ENCODE measurements around the gene IGLL1. TPM values are rescaled to one million over a fixed set of nuclear protein-coding genes. Genes with fewer than 3 reads are reported as not detected.

Gene IGLL1
- polyA plus RNA-seq, 1 donor from 2014 or later, result not detected

GRCh38 chr22:23556026-23556620, 24.0 kb downstream of the IGLL1 start:
- H3K79me2 ChIP-seq (replicated peaks; ENCODE audit: insufficient read depth, low read length), result no peaks in the 10 kb centered on the region
- H3K9me2 ChIP-seq (ENCODE audit: insufficient read depth, low read length), result no peaks in the 10 kb centered on the region
- H3K27me3 ChIP-seq (ENCODE audit: insufficient read depth, low read depth, low read length), result no peaks in the 10 kb centered on the region
- H3F3A ChIP-seq (ENCODE audit: insufficient read depth, low read length, poor library complexity, severe bottlenecking), result no peaks in the 10 kb centered on the region
- no peak overlapping the region for H3K9ac ChIP-seq (ENCODE audit: low read length)
- H3K27ac ChIP-seq (ENCODE audit: low read length), result no peak overlapping the region
- no peaks in the 10 kb centered on the region for H3K36me3 ChIP-seq (ENCODE audit: insufficient read depth, low read length)
- no peak overlapping the region for H3K4me3 ChIP-seq (ENCODE audit: low read length)
- H2AFZ ChIP-seq (ENCODE audit: low read depth, low read length), result no peak overlapping the region
- no peaks in the 10 kb centered on the region for H4K20me1 ChIP-seq (ENCODE audit: insufficient read depth)
- no peaks in the 10 kb centered on the region for H3K9me3 ChIP-seq (ENCODE audit: low read length)
- H3K4me2 ChIP-seq (ENCODE audit: low read length), result no peak overlapping the region
- TF ChIP-seq TAF1 (IDR thresholded peaks at IDR 0.05; ENCODE audit: low read depth), result no peak
- TF ChIP-seq RAD21 (conservative IDR thresholded peaks at IDR 0.05), result no peak
- TF ChIP-seq MXI1 (conservative IDR thresholded peaks at IDR 0.05; ENCODE audit: poor library complexity, severe bottlenecking), result no peak
- no peak for TF ChIP-seq CTCF (IDR thresholded peaks at IDR 0.05; ENCODE audit: poor library complexity, severe bottlenecking)
- TF ChIP-seq EZH2 (IDR thresholded peaks at IDR 0.05; ENCODE audit: borderline replicate concordance, insufficient read depth, low read length, poor library complexity, severe bottlenecking), result no peak
- TF ChIP-seq REST (IDR thresholded peaks at IDR 0.05; ENCODE audit: borderline replicate concordance), result no peak

GRCh38 chr22:23555118-23555517, 25.0 kb downstream of the IGLL1 start:
- Histone ChIP-seq H2AFZ (ENCODE audit: low read depth, low read length) (no peak overlapping the region), H3K4me2 (ENCODE audit: low read length) (no peak overlapping the region), H3K9ac (ENCODE audit: low read length) (no peak overlapping the region), H3F3A (ENCODE audit: insufficient read depth, low read length, poor library complexity, severe bottlenecking) (no peaks in the 10 kb centered on the region), H3K4me3 (ENCODE audit: low read length) (no peak overlapping the region), H3K9me2 (ENCODE audit: insufficient read depth, low read length) (no peaks in the 10 kb centered on the region), H3K9me3 (ENCODE audit: low read length) (no peaks in the 10 kb centered on the region), H3K27ac (ENCODE audit: low read length) (no peak overlapping the region), H3K27me3 (ENCODE audit: insufficient read depth, low read depth, low read length) (peaks cover 3% of the 10 kb centered on the region), H3K79me2 (replicated peaks; ENCODE audit: insufficient read depth, low read length) (no peaks in the 10 kb centered on the region), H3K36me3 (ENCODE audit: insufficient read depth, low read length) (no peaks in the 10 kb centered on the region), H4K20me1 (ENCODE audit: insufficient read depth) (no peaks in the 10 kb centered on the region)
- TF ChIP-seq POLR2AphosphoS5 (IDR thresholded peaks at IDR 0.05) (no peak), CTCF (IDR thresholded peaks at IDR 0.05; ENCODE audit: poor library complexity, severe bottlenecking) (no peak), SMC3 (conservative IDR thresholded peaks at IDR 0.05; ENCODE audit: poor library complexity) (no peak), TAF1 (IDR thresholded peaks at IDR 0.05; ENCODE audit: low read depth) (no peak), EZH2 (IDR thresholded peaks at IDR 0.05; ENCODE audit: borderline replicate concordance, insufficient read depth, low read length, poor library complexity, severe bottlenecking) (no peak), MXI1 (conservative IDR thresholded peaks at IDR 0.05; ENCODE audit: poor library complexity, severe bottlenecking) (no peak), REST (IDR thresholded peaks at IDR 0.05; ENCODE audit: borderline replicate concordance) (no peak), RAD21 (conservative IDR thresholded peaks at IDR 0.05) (no peak), EP300 (conservative IDR thresholded peaks at IDR 0.05; ENCODE audit: poor library complexity, severe bottlenecking) (no peak)
